ENCODE results near the gene PHF21A.

DNA sequence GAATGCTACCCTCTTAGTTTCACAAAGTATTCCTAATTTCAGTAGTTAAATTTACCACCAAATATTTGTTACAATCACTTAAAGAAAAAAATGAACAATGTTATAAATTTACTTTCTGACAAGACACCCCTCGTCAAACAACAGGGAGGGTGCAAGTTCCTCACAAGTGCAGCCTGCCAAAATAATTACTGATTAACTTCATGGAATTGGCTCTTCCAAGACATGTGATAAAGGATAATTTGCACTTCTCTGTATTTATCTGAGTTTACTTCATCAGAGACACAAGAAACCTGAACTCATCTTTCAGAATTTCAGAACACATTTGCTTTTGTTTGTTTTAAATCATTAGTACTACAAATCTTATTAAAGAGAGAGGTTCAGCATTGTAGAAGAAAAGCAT is 132.3 kb downstream of the PHF21A start:
- TF ChIP-seq POLR2A (IDR thresholded peaks at IDR 0.05), result no peak
- TF ChIP-seq, protein P1, sequence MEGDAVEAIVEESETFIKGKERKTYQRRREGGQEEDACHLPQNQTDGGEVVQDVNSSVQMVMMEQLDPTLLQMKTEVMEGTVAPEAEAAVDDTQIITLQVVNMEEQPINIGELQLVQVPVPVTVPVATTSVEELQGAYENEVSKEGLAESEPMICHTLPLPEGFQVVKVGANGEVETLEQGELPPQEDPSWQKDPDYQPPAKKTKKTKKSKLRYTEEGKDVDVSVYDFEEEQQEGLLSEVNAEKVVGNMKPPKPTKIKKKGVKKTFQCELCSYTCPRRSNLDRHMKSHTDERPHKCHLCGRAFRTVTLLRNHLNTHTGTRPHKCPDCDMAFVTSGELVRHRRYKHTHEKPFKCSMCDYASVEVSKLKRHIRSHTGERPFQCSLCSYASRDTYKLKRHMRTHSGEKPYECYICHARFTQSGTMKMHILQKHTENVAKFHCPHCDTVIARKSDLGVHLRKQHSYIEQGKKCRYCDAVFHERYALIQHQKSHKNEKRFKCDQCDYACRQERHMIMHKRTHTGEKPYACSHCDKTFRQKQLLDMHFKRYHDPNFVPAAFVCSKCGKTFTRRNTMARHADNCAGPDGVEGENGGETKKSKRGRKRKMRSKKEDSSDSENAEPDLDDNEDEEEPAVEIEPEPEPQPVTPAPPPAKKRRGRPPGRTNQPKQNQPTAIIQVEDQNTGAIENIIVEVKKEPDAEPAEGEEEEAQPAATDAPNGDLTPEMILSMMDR (IDR thresholded peaks at IDR 0.05), result no peak

Data from right lobe of liver (tissue), 4 donors.